Spleen (tissue), 7 donors: ENCODE data around the gene LRRC53.

Experiments used
- POLR2A ChIP-seq, 3 donors: fragments of 450-650 bp; IDR thresholded peaks; one replicate each; pipeline ENCODE4 v1.5.1; 2017; ENCODE audit warnings: antibody characterized with exemption in 3 of 3, mild to moderate bottlenecking in 1 of 3
- TF ChIP-seq, protein P1 (sequence below), 11 experiments: fragments of 200-600 bp in 7 of 11; fragments of 450-650 bp in 4 of 11; sonication (generic) in 4 of 11; IDR thresholded peaks in 8 of 11; conservative IDR thresholded peaks in 3 of 11; 1 replicate in 7 of 11; 2 replicates in 4 of 11; pipeline versions ENCODE4 v1.4.0 to v1.8.0; 2016 to 2021; ENCODE audit warnings: antibody characterized with exemption in 11 of 11, inconsistent platforms in 4 of 11, mild to moderate bottlenecking in 1 of 11
- donor health status: DM: no; HTN: no; CAD: no; lungs with moderate emphysema.
- donor health status: DM: no; HTN: no; CAD: no.
- donor health status: DM: no; HTN: no; CAD: no.

DNA sequence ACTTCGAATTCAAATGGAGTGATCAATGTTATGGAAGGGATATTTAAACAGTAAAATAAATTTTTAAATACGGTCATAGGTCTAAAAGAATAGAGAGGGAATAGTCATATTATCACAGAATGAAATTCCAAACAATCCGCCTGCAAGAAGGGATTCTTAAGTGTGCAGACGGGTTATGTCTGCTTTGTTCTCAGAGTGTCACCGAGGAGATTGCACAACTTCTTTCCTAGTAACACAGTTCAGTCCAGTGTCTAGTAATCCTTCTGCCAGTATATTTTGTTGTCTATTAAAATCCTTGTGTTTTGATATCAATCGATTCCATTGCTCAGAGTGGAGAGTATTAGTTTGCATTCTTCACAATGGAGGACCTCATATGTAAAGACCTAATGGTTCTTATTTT, 48.4 kb downstream of the LRRC53 start:
- TF ChIP-seq, protein P1, sequence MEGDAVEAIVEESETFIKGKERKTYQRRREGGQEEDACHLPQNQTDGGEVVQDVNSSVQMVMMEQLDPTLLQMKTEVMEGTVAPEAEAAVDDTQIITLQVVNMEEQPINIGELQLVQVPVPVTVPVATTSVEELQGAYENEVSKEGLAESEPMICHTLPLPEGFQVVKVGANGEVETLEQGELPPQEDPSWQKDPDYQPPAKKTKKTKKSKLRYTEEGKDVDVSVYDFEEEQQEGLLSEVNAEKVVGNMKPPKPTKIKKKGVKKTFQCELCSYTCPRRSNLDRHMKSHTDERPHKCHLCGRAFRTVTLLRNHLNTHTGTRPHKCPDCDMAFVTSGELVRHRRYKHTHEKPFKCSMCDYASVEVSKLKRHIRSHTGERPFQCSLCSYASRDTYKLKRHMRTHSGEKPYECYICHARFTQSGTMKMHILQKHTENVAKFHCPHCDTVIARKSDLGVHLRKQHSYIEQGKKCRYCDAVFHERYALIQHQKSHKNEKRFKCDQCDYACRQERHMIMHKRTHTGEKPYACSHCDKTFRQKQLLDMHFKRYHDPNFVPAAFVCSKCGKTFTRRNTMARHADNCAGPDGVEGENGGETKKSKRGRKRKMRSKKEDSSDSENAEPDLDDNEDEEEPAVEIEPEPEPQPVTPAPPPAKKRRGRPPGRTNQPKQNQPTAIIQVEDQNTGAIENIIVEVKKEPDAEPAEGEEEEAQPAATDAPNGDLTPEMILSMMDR (IDR thresholded peaks at IDR 0.05 in 8 of 11, conservative IDR thresholded peaks at IDR 0.05 in 3 of 11), result no peak
- no peak for TF ChIP-seq POLR2A (IDR thresholded peaks at IDR 0.05)
